GM19351 (cell line): ENCODE results near the gene RBM18.

ENCODE experiments used
- ATAC-seq: cut with Tn5 transposase; IDR thresholded peaks from one replicate; pipeline ENCODE4 v1.9.1; 2021; ENCODE audit warnings: mild to moderate bottlenecking, moderate library complexity; ENCODE audit not compliant: unreplicated experiment

The RBM18 gene

GRCh38 chr9:122261469-122261881, 3.2 kb downstream of the RBM18 start:
- ATAC-seq: no peak

- ATAC-seq: no peak
These were observed 5.7 kb downstream of the RBM18 start for GRCh38 chr9:122258886-122259415.

GRCh38 chr9:122256206-122256605, 8.4 kb downstream of the RBM18 start:
- ATAC-seq: no peak

DNA sequence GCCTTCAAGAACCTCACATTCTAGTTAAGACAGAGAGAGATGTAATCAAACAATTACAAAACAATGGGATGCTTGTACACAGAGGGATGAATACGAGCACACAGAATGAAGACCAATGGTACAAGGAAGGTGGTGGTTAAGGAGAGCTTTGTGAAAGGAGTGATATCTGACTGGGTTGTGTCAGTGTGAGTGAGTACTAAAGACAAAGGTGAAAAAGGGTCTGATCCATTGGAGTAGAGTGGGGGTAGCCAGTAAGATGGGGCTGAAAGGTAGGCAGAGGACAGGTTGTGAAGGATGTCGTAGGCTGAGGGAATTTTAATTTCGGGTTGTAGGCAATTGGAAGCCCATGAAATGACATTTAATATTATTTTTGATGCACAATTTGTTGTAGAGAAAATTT, 9.9 kb downstream of the RBM18 start:
- no peak for ATAC-seq

GRCh38 chr9:122252796-122253195, 11.8 kb downstream of the RBM18 start:
- ATAC-seq: no peak

GRCh38 chr9:122251351-122251750, 13.3 kb downstream of the RBM18 start:
- no peak for ATAC-seq

DNA sequence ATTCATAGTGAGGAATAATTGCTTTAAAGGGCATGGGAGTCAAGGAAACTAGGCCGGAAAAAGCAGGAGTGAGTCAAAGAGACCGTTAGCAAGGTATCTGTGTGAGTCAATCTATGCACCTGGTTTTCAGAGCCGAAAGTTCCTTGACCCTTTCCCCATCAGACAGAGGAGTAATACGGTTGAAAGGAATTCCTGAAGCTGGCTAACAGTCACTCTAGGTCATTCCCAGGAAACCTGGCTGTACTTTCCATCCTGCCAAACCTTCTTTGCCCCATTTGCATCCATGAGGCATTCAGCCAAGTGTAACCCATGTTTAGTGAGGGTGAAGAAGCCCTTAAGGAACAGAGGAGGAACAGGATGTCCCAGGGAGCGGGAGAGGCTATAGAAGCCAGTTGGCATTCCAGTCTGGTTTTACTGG, 16.2 kb downstream of the RBM18 start:
- ATAC-seq: no peak

DNA sequence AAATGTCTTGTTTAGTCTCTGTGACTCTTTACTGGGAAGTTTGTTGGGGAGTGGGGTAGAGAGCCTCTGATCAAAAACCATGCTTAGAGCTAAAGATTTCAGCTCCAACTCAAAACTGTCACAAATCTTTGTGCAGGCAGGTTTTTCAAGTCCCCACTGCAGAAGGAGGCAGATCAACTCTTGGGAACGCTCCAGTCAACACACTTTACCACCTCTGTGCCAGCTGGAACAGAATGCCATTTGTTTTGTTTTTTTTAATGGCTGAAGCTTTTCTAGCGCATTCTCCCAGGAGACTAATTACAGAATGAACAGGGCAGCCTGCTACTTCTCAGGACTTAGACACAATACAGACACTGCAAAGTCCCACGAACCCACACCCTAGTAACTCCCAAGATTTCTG, 18.0 kb downstream of the RBM18 start:
- ATAC-seq: no peak

GRCh38 chr9:122244349-122244748, 20.3 kb downstream of the RBM18 start:
- no peak for ATAC-seq

- no peak for ATAC-seq
These were observed 24.9 kb downstream of the RBM18 start for GRCh38 chr9:122239722-122240121.

DNA sequence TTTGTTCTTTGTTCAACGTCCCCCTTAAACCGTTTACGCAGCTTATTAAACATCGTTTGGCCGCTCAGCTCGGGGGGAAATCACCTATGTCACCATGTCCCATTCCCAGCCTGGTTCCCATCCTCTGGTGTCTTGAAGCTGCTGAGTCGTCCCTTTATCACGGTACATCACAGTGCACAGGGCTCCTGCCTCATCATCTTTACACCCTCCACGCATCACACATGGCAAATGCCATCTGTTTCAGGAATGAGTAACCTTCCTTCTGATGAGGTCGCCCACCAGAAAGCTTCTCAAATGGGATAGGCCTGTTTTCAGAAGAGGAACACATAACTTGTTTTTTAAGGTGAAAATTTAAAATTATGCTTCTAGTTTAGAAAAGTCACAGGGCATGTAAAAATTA, 28.0 kb downstream of the RBM18 start:
- ATAC-seq: no peak

DNA sequence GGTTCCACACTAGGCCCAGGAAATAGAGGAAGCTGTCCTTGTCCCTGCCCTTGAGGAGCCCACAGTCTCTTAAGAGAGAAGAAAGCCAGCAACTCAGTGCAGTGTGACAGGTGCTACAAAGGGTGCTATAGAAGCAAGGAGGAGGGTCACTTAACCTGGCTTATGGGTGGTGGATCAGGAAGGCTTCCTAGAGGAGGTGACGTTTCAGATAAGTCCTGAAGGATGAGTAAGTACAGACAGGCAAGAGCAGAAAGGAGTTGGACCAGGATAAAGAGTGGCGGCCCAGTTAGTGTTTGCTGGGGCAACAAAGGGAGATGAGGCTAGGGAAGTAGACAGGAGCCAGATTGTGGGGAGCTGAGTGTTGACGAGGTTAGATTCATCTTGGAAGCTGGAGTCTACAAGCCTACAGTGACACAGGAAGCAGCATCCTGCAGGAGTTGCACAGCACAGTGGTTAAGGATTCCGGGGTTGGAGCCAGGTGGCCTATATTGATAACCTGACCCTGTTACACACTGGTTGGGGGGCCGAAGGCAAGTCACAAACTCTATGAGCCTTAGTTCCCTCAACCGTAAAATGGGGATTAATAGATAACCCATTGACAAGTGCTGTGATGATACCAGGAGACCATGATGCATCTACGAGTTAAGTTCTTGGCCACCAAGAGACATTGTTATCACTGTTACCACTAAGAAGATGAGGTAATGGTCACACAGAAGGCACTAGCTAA, 30.5 kb downstream of the RBM18 start:
- ATAC-seq: no peak

- ATAC-seq: no peak
These were observed 31.8 kb downstream of the RBM18 start for GRCh38 chr9:122232796-122233306.

- no peak for ATAC-seq
These were observed 35.2 kb downstream of the RBM18 start for GRCh38 chr9:122229485-122229837.

GRCh38 chr9:122228568-122229484, 35.8 kb downstream of the RBM18 start, which contains the start of gene LHX6:
Gene LHX6, minus strand, starts transcription at chr9:122228957. Its CDS starts 217 bp downstream, at chr9:122228740.
- ATAC-seq: no peak

GRCh38 chr9:122228191-122228567, 36.5 kb downstream of the RBM18 start:
- ATAC-seq: no peak

- ATAC-seq: no peak
These were observed 37.1 kb downstream of the RBM18 start for GRCh38 chr9:122227575-122227900.

GRCh38 chr9:122226758-122227574, 37.7 kb downstream of the RBM18 start:
- ATAC-seq: no peak

DNA sequence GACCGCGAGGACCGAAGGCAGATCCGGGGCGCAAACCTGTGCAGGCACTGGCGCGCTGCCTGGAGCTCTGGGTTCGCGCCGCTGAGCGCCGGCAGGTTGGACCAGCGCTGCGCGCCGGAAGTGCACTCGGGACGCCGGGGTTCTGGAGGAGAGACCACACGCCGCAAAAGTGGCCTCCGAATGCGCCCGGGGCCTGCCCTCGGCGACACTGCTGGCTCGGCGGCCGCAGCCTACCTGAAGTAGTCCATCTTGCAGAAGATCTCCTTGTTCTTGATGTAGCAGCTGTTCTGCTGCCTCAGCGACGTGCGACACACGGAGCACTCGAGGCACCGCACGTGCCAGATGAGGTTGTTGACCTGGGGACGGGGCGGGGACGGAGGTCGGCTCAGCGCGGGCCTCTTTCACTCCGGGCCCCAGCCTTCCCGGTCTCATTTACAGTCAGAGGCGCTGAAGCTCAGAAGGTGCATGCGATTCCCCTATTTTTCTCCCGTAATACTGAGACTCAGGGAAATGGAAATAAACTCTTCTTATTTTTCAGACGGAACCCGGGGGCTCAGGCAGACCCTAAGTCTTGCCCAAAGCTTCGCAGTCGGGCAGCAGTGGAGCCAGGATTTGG, 38.4 kb downstream of the RBM18 start:
- ATAC-seq: no peak

- no peak for ATAC-seq
These were observed 39.1 kb downstream of the RBM18 start for GRCh38 chr9:122225312-122226141.
